ENCODE results near the gene TRAPPC13. TPM values are rescaled to one million over a fixed set of nuclear protein-coding genes. Genes with fewer than 3 reads are reported as not detected.
"Not testable (repeated sequence)": the region's sequence is repeated elsewhere in the genome, so short reads cannot be mapped to it uniquely, and the experiment has no call there.

The TRAPPC13 gene
- total RNA-seq, 1 donor from 2014 or later, result 23.3 TPM

GRCh38 chr5:65663804-65664521, 39.1 kb downstream of the TRAPPC13 start:
- intact Hi-C loops (cut with micrococcal nuclease), result no loop called here
- no peak for DNase-seq
- TF ChIP-seq CTCF (IDR thresholded peaks at IDR 0.05; ENCODE audit: borderline replicate concordance), result peak; percentile 51
- Histone ChIP-seq H3K27ac (replicated peaks) (no peak overlapping the region), H3K4me3 (no peak overlapping the region), H3K27me3 (ENCODE audit: low read depth) (no peaks in the 10 kb centered on the region), H3K36me3 (peaks cover 41% of the 10 kb centered on the region), H3K9me3 (replicated peaks) (no peaks in the 10 kb centered on the region), H3K4me1 (peaks cover 11% of the 10 kb centered on the region)

GRCh38 chr5:65668696-65669095, 43.9 kb downstream of the TRAPPC13 start:
- Histone ChIP-seq H3K27me3 (ENCODE audit: low read depth) (no peaks in the 10 kb centered on the region), H3K9me3 (replicated peaks) (no peaks in the 10 kb centered on the region), H3K4me3 (no peak overlapping the region), H3K4me1 (peaks cover 5% of the 10 kb centered on the region), H3K36me3 (peaks cover 31% of the 10 kb centered on the region), H3K27ac (replicated peaks) (no peak overlapping the region)
- no peak for TF ChIP-seq CTCF (IDR thresholded peaks at IDR 0.05; ENCODE audit: borderline replicate concordance)
- no peak for DNase-seq
- intact Hi-C loops (cut with micrococcal nuclease), result no loop called here

- intact Hi-C loops (cut with micrococcal nuclease), result no loop called here
- Histone ChIP-seq H3K4me3 (no peak overlapping the region), H3K4me1 (no peaks in the 10 kb centered on the region), H3K27ac (replicated peaks) (no peak overlapping the region), H3K9me3 (replicated peaks) (no peaks in the 10 kb centered on the region), H3K36me3 (peaks cover 19% of the 10 kb centered on the region), H3K27me3 (ENCODE audit: low read depth) (no peaks in the 10 kb centered on the region)
- DNase-seq, result no peak
- TF ChIP-seq CTCF (IDR thresholded peaks at IDR 0.05; ENCODE audit: borderline replicate concordance), result no peak
These were observed 48.0 kb downstream of the TRAPPC13 start for GRCh38 chr5:65672796-65673195.

- intact Hi-C loops (cut with micrococcal nuclease), result no loop called here
- TF ChIP-seq CTCF (IDR thresholded peaks at IDR 0.05; ENCODE audit: borderline replicate concordance), result no peak
- Histone ChIP-seq H3K27me3 (ENCODE audit: low read depth) (no peaks in the 10 kb centered on the region), H3K27ac (replicated peaks) (no peak overlapping the region), H3K9me3 (replicated peaks) (no peaks in the 10 kb centered on the region), H3K36me3 (peaks cover 33% of the 10 kb centered on the region), H3K4me1 (no peaks in the 10 kb centered on the region), H3K4me3 (no peak overlapping the region)
- no peak for DNase-seq
These were observed 49.9 kb downstream of the TRAPPC13 start for GRCh38 chr5:65674749-65675148.

- H3K27me3 ChIP-seq (ENCODE audit: low read depth); H3K27ac ChIP-seq (replicated peaks); intact Hi-C loops (cut with micrococcal nuclease); DNase-seq; H3K4me1 ChIP-seq; H3K9me3 ChIP-seq (replicated peaks); H3K4me3 ChIP-seq: not testable (repeated sequence)
- H3K36me3 ChIP-seq, result peaks cover 40% of the 10 kb centered on the region
These were observed 51.2 kb downstream of the TRAPPC13 start for GRCh38 chr5:65676056-65676455.

- no peak for TF ChIP-seq CTCF (IDR thresholded peaks at IDR 0.05; ENCODE audit: borderline replicate concordance)
- Histone ChIP-seq H3K27ac (replicated peaks) (no peak overlapping the region), H3K4me3 (no peak overlapping the region), H3K4me1 (no peaks in the 10 kb centered on the region), H3K27me3 (ENCODE audit: low read depth) (no peaks in the 10 kb centered on the region), H3K9me3 (replicated peaks) (no peaks in the 10 kb centered on the region), H3K36me3 (peaks cover 67% of the 10 kb centered on the region)
- DNase-seq, result no peak
- intact Hi-C loops (cut with micrococcal nuclease), result no loop called here
These were observed 57.3 kb downstream of the TRAPPC13 start for GRCh38 chr5:65682148-65682547.

Data from left ventricle myocardium inferior (tissue), 1 donor.